ENCODE results near the gene HSD17B8.
"Not testable (repeated sequence)": the region's sequence is repeated elsewhere in the genome, so short reads cannot be mapped to it uniquely, and the experiment has no call there.

Gene HSD17B8

DNA sequence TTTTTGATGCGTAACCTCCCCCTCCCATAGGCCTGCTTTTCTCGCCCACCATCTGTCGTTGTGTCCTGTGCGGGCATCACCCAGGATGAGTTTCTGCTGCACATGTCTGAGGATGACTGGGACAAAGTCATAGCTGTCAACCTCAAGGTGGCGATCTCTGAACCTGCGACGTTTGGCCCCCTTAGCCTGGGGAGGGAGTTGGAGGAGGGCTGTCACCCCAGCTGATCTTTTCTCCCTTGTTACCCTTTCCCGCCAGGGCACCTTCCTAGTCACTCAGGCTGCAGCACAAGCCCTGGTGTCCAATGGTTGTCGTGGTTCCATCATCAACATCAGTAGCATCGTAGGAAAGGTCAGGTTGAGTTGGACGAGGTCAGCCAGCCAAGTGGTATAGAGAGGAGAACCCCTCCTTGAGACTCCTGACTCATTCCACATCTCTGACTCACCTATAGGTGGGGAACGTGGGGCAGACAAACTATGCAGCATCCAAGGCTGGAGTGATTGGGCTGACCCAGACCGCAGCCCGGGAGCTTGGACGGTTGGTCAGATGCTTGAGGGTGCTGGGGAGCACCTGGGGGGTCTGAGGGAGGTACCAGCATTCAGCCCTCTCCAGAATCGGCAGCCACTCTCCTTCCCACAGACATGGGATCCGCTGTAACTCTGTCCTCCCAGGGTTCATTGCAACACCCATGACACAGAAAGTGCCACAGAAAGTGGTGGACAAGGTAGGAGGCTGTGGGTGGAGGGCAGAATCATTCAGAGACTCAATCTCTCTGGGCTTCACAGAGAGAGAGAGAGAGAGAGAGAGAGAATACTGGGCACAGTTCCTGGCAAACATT lies 954 bp downstream of the HSD17B8 start:
- peak overlapping the region; percentile 73 for H3K4me3 ChIP-seq (ENCODE audit: low read depth, low read length)

DNA sequence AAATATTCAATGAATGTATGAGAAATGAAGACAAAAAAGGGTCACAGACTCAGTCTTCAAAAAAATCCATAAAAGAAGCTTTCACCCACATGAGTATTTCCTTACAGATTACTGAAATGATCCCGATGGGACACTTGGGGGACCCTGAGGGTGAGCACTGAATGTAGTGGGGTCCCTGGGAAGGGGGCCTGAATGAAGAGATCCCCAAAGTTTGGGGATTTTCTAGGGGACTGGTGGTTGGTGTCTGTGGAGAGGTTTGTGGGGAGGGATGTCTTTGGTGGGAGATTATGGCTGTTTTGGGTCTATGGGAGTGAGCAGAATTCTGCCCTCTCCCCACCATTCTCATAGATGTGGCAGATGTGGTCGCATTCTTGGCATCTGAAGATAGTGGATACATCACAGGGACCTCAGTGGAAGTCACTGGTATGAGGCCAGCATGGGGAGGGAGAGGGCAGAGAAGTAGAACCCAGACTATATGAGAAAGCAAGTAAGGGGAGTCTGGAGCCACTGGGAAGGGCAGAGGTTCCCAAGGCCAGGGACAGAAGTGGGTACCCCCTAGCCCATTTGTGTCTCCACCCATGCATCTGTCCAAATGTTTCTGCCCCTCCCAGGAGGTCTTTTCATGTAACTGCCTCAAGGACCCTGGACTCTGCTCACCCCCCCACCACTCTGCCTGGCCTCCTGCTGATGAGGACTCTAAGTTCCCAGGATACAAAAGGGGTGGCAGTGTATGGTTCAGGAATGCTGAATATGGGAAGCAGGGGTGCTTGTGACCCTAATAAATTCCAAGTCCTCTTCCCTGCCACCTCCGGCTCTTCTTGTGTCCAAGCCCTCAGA lies 1.8 kb downstream of the HSD17B8 start:
- H3K4me3 ChIP-seq (ENCODE audit: low read depth, low read length): no peak overlapping the region

DNA sequence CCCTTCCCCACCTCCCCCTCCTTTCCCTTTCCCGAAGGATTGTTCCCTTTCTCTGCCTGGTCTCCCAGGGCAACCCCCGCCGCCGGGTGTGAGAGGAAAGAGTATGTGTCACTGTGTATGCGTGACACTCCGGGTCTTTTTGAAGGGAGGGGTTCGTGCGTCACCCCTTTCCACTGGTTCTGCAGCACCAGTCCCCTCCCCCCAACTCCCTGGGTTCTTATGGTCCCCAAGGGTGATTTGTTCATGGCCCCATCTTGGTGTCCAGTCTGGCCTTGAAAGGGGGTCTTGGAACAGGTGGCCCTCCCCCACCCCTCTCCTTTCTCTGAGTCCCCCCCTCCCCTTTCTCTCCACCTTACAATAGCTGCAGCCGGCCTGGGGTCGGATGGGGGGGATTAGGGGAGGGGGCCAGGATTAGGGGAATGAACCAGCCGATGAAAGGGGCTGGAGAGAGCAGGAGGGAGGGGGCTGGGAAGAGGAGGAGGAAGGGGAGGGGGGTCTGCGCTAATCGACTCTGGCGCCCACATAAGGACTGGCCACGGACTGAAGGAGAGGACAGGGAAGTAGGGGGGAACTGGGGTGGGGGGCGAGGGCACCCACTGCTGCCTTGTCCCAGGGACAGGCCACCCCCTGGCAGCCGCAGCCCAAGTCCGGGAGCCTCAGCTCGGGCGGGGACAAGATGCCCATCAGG lies 2.6 kb downstream of the HSD17B8 start:
- peak overlapping the region; percentile 81 for H3K4me3 ChIP-seq (ENCODE audit: low read depth, low read length)

DNA sequence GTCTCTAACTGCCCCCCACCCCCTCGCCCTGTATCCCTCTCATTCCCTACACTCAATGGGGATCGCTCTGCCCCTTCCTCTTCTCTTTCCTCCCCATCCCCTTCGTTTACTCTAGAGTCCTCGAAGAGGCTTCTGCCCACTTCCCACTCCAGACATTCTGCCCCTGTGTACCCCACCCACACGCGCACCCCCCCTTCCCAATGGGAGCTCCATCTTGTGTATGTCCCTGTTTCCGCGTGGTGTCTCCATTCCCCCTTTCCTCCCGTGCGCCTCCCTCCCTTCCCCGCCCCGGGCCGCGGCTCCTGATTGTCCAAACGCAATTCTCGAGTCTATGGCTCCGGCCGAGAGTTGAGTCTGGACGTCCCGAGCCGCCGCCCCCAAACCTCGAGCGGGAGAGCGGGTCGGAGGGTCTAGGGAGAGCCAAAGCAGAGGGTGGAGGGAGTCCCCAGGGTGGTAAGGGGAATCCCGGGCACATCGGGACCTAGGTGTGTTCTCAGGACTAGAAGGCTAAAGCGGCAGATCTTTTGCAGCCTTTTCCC lies 3.2 kb downstream of the HSD17B8 start:
- H3K4me3 ChIP-seq (ENCODE audit: low read depth, low read length): peak overlapping the region; percentile 81

DNA sequence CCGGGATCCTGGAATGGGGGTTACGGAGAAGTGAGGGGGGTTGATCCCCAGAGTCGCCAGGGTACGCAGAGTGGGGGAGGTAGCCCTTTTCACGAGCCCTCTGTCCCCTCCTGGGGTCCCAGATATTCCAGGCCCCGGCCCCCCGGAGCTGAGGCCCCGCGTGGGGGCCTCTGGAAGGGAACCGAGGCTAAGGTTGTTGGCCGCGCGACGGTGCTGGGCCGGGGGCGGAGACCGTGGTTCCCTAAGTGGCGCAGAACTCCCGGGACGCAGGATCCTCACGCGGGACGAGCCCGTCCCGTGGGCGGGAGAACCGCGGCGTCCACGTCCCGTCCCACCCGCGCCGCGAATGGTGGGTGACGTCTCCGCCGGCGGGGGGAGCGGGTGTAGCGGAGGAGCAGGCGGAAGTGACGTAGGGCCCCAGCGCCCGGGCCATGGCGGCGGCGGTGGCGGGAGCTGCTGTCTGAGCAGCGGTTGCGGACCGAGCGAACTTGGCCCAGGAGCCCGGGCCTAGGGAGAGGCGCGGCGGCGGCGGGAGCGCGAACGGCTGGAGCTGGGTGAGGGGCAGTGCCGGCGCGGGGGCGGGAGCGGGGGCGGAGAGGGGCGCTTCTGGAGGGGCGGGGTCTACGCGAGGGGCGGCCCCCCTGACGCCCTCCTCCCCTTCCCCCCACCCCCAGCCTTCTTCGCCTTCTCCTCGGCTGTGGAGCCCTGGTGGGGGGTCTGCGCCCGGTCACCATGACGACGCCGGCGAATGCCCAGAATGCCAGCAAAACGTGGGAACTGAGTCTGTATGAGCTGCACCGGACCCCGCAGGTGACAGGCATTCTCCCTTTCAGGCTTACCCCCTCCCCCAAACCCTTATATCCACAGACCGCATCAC lies 3.9 kb downstream of the HSD17B8 start, which contains the start of gene RING1:
Gene RING1 (plus strand): TSS at position 410 of the 877 bp plus-strand sequence. CDS start 323 bp downstream, at position 733.
- H3K4me3 ChIP-seq (ENCODE audit: low read depth, low read length): peak within 1 kb of the TSS; percentile 81

DNA sequence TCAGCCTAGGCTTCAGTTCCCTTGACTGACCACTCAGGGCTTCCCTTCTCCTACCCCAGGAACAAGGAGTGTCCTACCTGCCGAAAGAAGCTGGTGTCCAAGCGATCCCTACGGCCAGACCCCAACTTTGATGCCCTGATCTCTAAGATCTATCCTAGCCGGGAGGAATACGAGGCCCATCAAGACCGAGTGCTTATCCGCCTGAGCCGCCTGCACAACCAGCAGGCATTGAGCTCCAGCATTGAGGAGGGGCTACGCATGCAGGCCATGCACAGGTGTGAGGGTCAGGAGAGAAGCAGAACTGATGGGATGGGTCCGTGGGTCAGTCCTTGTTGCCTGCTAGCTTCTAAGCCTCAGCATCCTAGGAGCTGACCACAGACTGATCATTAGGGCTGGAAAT lies 5.4 kb downstream of the HSD17B8 start:
- no peak overlapping the region for H3K4me3 ChIP-seq (ENCODE audit: low read depth, low read length)

DNA sequence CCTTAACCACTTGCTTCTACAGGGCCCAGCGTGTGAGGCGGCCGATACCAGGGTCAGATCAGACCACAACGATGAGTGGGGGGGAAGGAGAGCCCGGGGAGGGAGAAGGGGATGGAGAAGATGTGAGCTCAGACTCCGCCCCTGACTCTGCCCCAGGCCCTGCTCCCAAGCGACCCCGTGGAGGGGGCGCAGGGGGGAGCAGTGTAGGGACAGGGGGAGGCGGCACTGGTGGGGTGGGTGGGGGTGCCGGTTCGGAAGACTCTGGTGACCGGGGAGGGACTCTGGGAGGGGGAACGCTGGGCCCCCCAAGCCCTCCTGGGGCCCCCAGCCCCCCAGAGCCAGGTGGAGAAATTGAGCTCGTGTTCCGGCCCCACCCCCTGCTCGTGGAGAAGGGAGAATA lies 6.7 kb downstream of the HSD17B8 start:
- no peak overlapping the region for H3K4me3 ChIP-seq (ENCODE audit: low read depth, low read length)

DNA sequence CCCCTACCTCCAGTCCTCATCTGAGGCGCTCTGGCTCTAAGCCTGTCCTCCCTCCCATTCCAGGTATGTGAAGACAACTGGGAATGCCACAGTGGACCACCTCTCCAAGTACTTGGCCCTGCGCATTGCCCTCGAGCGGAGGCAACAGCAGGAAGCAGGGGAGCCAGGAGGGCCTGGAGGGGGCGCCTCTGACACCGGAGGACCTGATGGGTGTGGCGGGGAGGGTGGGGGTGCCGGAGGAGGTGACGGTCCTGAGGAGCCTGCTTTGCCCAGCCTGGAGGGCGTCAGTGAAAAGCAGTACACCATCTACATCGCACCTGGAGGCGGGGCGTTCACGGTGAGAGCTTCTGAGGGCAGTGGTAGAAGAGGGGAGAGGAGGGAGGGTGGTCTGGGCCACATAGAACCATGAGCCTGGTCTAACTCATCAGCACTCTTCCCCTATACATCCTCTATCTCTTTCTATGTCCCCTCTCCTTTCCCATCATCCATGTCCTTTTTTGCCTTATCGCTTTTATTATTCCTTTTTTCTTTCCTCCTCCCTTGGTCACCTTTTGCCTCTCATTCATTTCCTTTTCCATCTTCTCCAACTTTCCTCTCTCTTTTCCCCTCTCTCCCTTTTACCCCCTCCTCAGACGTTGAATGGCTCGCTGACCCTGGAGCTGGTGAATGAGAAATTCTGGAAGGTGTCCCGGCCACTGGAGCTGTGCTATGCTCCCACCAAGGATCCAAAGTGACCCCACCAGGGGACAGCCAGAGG lies 7.4 kb downstream of the HSD17B8 start:
- H3K4me3 ChIP-seq (ENCODE audit: low read depth, low read length): no peak overlapping the region

DNA sequence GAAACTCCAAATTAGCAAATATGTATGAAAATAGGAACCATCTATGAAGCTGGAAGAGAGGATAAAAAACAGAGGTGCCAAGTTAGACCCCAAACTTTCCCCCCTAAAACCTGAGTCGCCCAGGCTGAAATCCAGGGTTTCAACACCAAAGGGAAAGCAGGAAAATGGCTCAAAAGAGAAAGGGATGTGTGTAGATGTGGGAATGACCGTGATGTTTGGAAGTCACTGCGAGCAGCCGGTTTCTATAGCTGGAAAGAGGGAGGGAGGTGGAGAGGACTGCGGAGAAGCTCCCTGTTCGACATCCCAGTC lies 8.4 kb downstream of the HSD17B8 start:
- H3K4me3 ChIP-seq (ENCODE audit: low read depth, low read length): peak overlapping the region; percentile 56

DNA sequence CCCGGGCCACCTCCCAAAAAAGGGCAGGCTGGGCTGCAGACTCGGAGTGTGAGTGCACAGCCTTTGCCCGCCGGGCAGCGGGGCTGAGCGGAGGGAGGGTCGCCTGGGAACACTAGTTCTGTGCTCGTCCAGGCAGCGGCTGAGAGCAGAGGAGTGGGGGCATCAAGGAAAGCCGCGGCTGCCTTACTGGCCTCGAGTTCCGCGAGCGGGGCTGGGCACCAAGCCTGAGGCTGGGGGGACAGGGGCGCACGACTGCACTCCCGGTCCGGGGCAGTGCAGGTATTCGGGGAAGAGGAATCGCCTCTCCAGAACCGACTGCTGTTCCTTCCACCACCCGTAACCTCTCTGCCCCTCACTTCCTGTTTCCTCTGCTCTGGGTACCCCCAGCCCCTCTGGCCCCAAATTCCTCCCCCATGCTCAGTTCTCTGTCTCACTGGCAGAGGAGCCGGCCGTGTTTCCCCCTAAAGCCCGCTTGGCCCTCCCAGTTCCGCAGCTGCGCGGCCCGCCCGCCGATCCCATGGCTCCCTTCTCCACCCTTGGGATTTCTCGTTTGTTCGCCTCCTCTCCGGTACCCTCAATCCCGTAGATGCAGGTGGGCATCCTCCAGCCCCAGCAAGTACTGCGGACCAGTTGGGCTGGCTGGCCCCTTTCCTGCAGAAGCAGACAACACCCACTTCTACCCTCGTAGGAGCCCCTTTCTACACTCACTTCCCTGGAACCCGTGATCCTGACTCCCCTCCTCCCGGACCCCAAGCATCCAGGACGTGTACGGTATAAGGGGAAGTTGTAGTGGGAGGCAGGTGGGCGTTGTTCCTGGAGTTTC lies 8.9 kb downstream of the HSD17B8 start:
- H3K4me3 ChIP-seq (ENCODE audit: low read depth, low read length): peak overlapping the region; percentile 56

DNA sequence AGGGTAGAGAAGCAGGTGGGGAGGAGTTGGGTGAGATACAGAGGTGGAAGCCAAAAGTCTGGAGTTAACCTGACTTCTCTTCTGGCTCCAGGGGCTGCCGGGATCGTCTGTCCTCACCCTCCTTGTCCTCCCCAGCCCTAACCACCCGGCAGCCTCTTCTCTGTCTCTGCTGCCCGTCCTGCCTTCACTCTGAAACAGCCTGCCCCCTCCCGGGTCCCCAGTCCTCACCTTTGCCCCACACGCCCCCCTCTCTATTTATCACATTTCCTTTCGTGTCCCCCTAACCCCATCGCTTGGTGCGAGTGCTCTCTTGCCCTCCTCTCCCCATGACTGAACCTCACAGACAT lies 9.5 kb downstream of the HSD17B8 start:
- H3K4me3 ChIP-seq (ENCODE audit: low read depth, low read length): peak overlapping the region; percentile 56

DNA sequence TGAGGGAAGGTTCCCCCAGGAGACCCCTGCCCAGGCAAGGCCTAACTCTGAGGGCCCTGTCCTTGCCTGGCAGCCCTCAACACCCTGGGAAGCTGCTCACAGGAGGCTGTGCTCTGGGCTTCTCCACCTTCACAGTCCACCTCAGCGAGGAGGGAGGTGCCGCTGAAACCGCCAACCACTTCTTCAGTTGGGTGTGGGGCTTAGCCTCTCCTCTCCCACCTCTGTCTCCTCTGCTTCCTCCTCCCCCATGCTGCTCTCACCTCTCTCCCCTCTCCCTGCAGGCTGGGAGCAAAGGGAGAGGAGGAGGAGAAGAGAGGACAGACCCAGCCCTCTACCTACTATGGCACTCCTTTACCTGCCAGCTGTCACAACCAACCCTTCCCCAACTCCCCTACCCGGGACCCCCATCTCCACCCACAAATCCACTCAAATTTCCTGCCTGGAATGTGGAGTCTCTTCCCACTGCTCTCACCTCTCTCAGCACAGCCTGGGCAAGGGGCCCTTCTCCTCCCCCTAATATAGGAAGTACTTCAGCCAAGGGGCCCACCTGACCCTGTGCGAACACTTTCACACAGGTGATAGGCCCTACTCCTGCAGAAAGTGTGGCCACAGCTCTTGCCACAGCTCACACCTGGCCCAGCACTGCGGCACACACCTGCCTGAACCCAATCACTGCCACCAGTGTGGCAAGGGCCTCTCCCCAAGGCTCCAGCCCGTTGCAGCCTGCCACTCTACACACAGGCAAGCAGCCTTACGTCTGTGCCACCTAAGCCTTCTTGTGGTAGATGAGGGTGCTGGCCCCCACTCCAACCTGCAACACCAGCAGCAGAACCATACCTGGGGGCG lies 11.0 kb downstream of the HSD17B8 start:
- H3K4me3 ChIP-seq (ENCODE audit: low read depth, low read length): no peak overlapping the region

DNA sequence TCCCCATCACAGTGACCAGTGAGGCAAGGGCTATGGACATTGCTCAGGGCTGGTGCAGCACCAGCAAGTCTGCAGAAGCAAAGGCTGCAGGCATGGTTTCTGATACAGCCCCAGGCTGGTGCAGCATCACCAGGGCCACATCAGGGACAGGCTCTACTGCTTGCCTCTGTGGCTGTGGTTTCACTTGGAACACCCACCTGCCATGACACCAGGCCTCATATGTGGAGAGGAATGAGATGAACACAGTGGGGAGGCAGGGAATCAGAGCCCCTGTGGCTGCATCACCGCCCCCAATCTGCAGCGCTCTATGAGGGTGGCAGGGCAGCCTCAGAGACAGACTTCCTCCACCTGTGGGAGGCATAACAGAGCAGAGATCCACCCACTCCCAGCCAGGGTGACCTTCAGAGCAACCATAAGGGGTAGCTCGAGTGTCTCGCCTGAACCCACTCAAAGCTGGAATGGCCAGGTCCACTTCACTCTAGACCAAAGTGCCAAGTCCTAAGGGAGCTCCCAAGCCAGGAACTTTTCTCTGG lies 11.7 kb downstream of the HSD17B8 start:
- no peak overlapping the region for H3K4me3 ChIP-seq (ENCODE audit: low read depth, low read length)

DNA sequence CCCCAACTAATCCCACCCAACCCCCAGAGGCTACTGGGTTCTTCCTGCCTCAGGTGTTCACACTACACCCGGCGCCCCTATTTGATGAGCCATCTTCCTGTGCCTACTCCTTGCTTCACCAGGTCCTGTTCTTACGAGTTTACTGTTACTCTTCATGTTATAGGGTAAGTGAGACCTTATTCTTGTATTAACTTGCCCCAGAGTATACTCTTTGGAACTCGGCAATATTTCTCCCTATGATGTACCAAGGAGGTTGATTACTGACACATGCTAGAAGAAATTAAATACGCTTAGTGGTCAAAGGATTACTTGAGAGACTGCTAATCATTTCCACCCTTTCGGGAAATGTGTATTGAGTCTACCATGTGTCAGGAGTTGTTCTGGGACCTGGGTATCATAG lies 12.8 kb downstream of the HSD17B8 start:
- H3K4me3 ChIP-seq (ENCODE audit: low read depth, low read length): no peak overlapping the region

DNA sequence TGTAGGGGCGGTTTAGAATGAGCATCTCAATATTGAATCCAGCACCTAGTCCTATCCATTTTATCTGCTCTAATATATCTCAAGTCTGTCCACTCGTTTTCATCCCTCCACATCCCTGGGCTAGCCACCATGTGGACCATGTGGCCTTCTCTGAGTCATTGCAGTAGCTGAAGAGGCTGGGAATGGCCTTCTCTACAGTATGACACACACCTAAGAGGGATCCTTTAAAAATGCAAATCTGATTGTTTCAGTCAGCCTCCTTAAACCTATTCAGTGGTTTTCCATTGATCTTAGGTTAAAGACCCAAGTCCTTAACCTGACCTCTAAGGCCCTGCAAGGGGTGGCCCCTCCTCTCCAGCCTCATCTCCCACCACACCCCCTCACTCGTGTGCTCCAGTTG lies 13.2 kb downstream of the HSD17B8 start:
- no peak overlapping the region for H3K4me3 ChIP-seq (ENCODE audit: low read depth, low read length)

DNA sequence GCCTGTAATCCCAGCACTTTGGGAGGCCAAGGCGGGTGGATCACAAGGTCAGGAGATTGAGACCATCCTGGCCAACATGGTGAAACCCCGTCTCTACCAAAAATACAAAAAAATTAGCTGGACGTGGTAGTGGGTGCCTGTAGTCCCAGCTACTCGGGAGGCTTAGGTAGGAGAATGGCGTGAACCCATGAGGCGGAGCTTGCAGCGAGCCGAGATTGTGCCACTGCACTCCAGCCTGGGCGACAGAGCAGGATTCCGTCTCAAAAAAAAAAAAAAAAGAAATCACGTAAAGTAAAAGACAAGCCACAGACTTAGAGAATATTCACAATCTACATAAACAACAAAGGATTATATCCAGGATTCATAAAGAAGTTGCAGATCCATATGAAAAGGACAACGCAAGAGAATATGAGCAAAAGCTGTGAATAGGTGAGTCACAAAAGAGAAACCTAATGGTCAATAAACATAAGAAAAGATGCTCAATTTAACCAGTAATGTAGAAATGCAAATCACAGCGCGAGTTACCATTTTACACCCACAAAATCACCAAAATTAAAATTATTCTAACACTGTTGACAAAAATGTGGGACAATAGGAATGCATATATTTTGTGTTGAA lies 22.2 kb downstream of the HSD17B8 start:
- not testable (repeated sequence) for H3K4me3 ChIP-seq (ENCODE audit: low read depth, low read length)

DNA sequence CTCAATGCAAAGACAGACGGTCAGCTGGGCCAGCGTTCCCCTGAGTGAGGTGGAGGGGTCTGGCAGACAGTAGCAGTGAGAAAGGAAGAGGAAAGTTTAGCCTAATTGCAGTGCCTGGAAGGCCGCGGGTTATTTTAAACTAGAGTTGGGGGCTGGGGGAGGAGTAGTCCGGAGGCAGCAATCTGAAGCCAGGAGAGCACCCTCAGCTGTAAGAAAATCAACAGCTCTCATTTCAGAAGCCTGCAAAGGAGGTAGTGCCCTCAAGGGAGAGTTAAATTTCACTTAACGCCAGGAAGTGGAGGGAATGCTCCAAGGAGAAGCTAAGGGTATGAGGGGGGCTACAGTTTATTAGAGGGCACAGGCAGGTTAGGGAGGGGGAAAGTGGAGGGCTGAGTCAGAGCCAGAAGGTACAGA lies 30.8 kb downstream of the HSD17B8 start:
- H3K4me3 ChIP-seq (ENCODE audit: low read depth, low read length): no peak overlapping the region
